Mesenchymal stem cell (in vitro differentiated cells and primary cell): ENCODE measurements around the gene C11orf58.

Experiments
- DNase-seq: peaks from one replicate; pipeline ENCODE4 v3.0.0-alpha.2; 2013
- H2AFZ ChIP-seq: one replicate; pipeline ENCODE4 v1.6.1; 2013; ENCODE audit warnings: low read depth, mild to moderate bottlenecking, control low read depth, inconsistent platforms, low read length, moderate library complexity
- H2AK5ac ChIP-seq: 2 replicates; pipeline ENCODE4 v1.6.1; 2013; ENCODE audit warnings: low read length, moderate library complexity, mild to moderate bottlenecking, inconsistent platforms; ENCODE audit not compliant: severe bottlenecking
- H2BK120ac ChIP-seq: one replicate; pipeline ENCODE4 v1.6.1; 2013; ENCODE audit warnings: low read depth, mild to moderate bottlenecking, inconsistent platforms, low read length, moderate library complexity
- H2BK12ac ChIP-seq, 2 experiments: one replicate each; pipeline ENCODE4 v1.6.1; 2013; ENCODE audit warnings: inconsistent platforms in 2 of 2, low read length in 2 of 2, mild to moderate bottlenecking in 2 of 2, moderate library complexity in 2 of 2, control low read depth in 1 of 2
- H2BK15ac ChIP-seq: one replicate; pipeline ENCODE4 v1.6.1; 2013; ENCODE audit warnings: mild to moderate bottlenecking, low read depth, inconsistent platforms; ENCODE audit not compliant: poor library complexity, severe bottlenecking
- H2BK5ac ChIP-seq: 2 replicates; pipeline ENCODE4 v1.6.1; 2013; ENCODE audit warnings: low read depth, mild to moderate bottlenecking, low read length, control low read depth, inconsistent platforms; ENCODE audit not compliant: poor library complexity, severe bottlenecking
- H3K14ac ChIP-seq, 2 experiments: one replicate each; pipeline ENCODE4 v1.6.1; 2013; ENCODE audit warnings: inconsistent platforms in 2 of 2, low read length in 2 of 2, control low read depth in 1 of 2, mild to moderate bottlenecking in 1 of 2, moderate library complexity in 1 of 2
- H3K18ac ChIP-seq, 2 experiments: one replicate each; pipeline ENCODE4 v1.6.1; 2013; ENCODE audit warnings: inconsistent platforms in 2 of 2, low read length in 2 of 2, control low read depth in 1 of 2, low read depth in 1 of 2, mild to moderate bottlenecking in 1 of 2
- H3K23ac ChIP-seq, 2 experiments: one replicate each; pipeline ENCODE4 v1.6.1; 2013; ENCODE audit warnings: inconsistent platforms in 2 of 2, low read length in 2 of 2, mild to moderate bottlenecking in 2 of 2, moderate library complexity in 2 of 2, control low read depth in 1 of 2
- H3K27ac ChIP-seq: 2 replicates; pipeline ENCODE4 v1.5.1; 2013; ENCODE audit warnings: mild to moderate bottlenecking, moderate library complexity, low read length, control low read depth, inconsistent platforms; ENCODE audit not compliant: poor library complexity, severe bottlenecking
- H3K27me3 ChIP-seq, 2 experiments: 2 replicates each; pipeline versions ENCODE4 v1.6.1 to v1.7.0; 2013; ENCODE audit warnings: low read length in 2 of 2, mild to moderate bottlenecking in 2 of 2, moderate library complexity in 2 of 2, control low read depth in 1 of 2, inconsistent platforms in 1 of 2; ENCODE audit not compliant: control insufficient read depth in 1 of 2, insufficient read depth in 1 of 2
- H3K36me3 ChIP-seq, 2 experiments: 2 replicates each; pipeline versions ENCODE4 v1.6.1 to v1.7.0; 2013; ENCODE audit warnings: low read length in 2 of 2, control low read depth in 1 of 2, inconsistent platforms in 1 of 2, low read depth in 1 of 2, mild to moderate bottlenecking in 1 of 2; ENCODE audit not compliant: insufficient read depth in 2 of 2, control insufficient read depth in 1 of 2
- H3K4ac ChIP-seq, 2 experiments: one replicate each; pipeline ENCODE4 v1.6.1; 2013; ENCODE audit warnings: inconsistent platforms in 2 of 2, low read length in 2 of 2, mild to moderate bottlenecking in 2 of 2, moderate library complexity in 2 of 2, control low read depth in 1 of 2, low read depth in 1 of 2
- H3K4me1 ChIP-seq: 2 replicates; pipeline ENCODE4 v1.6.1; 2013; ENCODE audit warnings: low read depth, low read length, control low read depth; ENCODE audit not compliant: control insufficient read depth, insufficient read depth
- H3K4me2 ChIP-seq: 2 replicates; pipeline ENCODE4 v1.6.1; 2013; ENCODE audit warnings: low read length, mild to moderate bottlenecking, inconsistent platforms; ENCODE audit not compliant: poor library complexity, severe bottlenecking
- H3K4me3 ChIP-seq, 2 experiments: 2 replicates each; pipeline versions ENCODE4 v1.5.1 to v1.7.0; 2013; ENCODE audit warnings: low read length in 2 of 2, mild to moderate bottlenecking in 2 of 2, control low read depth in 1 of 2, low read depth in 1 of 2; ENCODE audit not compliant: insufficient read depth in 1 of 2
- H3K79me1 ChIP-seq: replicated peaks from 2 replicates; pipeline ENCODE4 v1.6.1; 2013; ENCODE audit warnings: mild to moderate bottlenecking, control low read depth, low read length, inconsistent platforms; ENCODE audit not compliant: poor library complexity, severe bottlenecking
- H3K9ac ChIP-seq: 2 replicates; pipeline ENCODE4 v1.7.0; 2013; ENCODE audit warnings: mild to moderate bottlenecking, low read length, moderate library complexity
- H3K9me3 ChIP-seq: 2 replicates; pipeline ENCODE4 v1.7.0; 2013; ENCODE audit warnings: mild to moderate bottlenecking, low read length; ENCODE audit not compliant: control insufficient read depth
- H4K8ac ChIP-seq: one replicate; pipeline ENCODE4 v1.6.1; 2013; ENCODE audit warnings: inconsistent platforms, mild to moderate bottlenecking, low read length, moderate library complexity
- H4K91ac ChIP-seq: one replicate; pipeline ENCODE4 v1.6.1; 2013; ENCODE audit warnings: mild to moderate bottlenecking, low read length, inconsistent platforms
- WGBS: methylation state at CpG from one replicate; pipeline ENCODE4 v1.1.7; 2013; ENCODE audit warnings: mixed read lengths; 5-methylcytosine and 5-hydroxymethylcytosine counted together

Gene C11orf58

GRCh38 chr11:16792426-16792825, 54.0 kb downstream of the C11orf58 start:
- Histone ChIP-seq H3K27ac (no peak overlapping the region), H3K4me2 (no peak overlapping the region), H3K18ac (no peak overlapping the region), H2BK15ac (no peak overlapping the region), H3K14ac (no peak overlapping the region), H3K27me3 (no peaks in the 10 kb centered on the region), H3K36me3 (peaks cover 0 to 27% of the 10 kb centered on the region in 2 experiments), H2BK12ac (no peak overlapping the region), H3K4me3 (no peak overlapping the region), H3K23ac (no peak overlapping the region), H4K91ac (no peak overlapping the region), H3K79me1 (no peaks in the 10 kb centered on the region), H3K9ac (peak overlapping the region; percentile 79), H3K4me1 (peaks cover 19% of the 10 kb centered on the region), H4K8ac (no peak overlapping the region), H2AFZ (no peak overlapping the region), H2BK120ac (no peak overlapping the region), H2AK5ac (no peak overlapping the region), H3K9me3 (no peaks in the 10 kb centered on the region), H3K4ac (no peak overlapping the region), H2BK5ac (no peak overlapping the region)
- DNase-seq: peak; percentile 22

- H3K27me3 ChIP-seq: no peaks in the 10 kb centered on the region
- H2AK5ac ChIP-seq: no peak overlapping the region
- no peak overlapping the region for H3K23ac ChIP-seq
- H2BK15ac ChIP-seq: no peak overlapping the region
- H3K9me3 ChIP-seq: no peaks in the 10 kb centered on the region
- H3K4me3 ChIP-seq: no peak overlapping the region
- no peak overlapping the region for H3K4ac ChIP-seq
- H2BK12ac ChIP-seq: peak overlapping the region in 1 of 2 experiments; percentile 34
- no peak overlapping the region for H3K4me2 ChIP-seq
- no peak overlapping the region for H2BK5ac ChIP-seq
- H3K14ac ChIP-seq: no peak overlapping the region
- H3K9ac ChIP-seq: no peak overlapping the region
- DNase-seq: no peak
- H4K91ac ChIP-seq: peak overlapping the region; percentile 23
- H3K18ac ChIP-seq: peak overlapping the region in 1 of 2 experiments; percentile 6
- no peak overlapping the region for H2AFZ ChIP-seq
- H3K36me3 ChIP-seq: peaks cover 0 to 27% of the 10 kb centered on the region in 2 experiments
- H2BK120ac ChIP-seq: no peak overlapping the region
- WGBS: 98% methylated on average over 3 of the region's 3 CpGs
- H3K27ac ChIP-seq: no peak overlapping the region
- no peaks in the 10 kb centered on the region for H3K79me1 ChIP-seq
- H4K8ac ChIP-seq: no peak overlapping the region
- H3K4me1 ChIP-seq: peaks cover 18% of the 10 kb centered on the region
These were observed 54.6 kb downstream of the C11orf58 start for GRCh38 chr11:16793009-16793408.

- Histone ChIP-seq H3K18ac (peak overlapping the region in 1 of 2 experiments; percentile 6), H4K8ac (no peak overlapping the region), H2AK5ac (no peak overlapping the region), H2BK12ac (no peak overlapping the region), H3K4me2 (no peak overlapping the region), H3K14ac (no peak overlapping the region), H4K91ac (no peak overlapping the region), H3K4ac (no peak overlapping the region), H3K4me1 (peaks cover 17% of the 10 kb centered on the region), H3K27me3 (no peaks in the 10 kb centered on the region), H2AFZ (no peak overlapping the region), H2BK15ac (no peak overlapping the region), H3K27ac (no peak overlapping the region), H3K79me1 (no peaks in the 10 kb centered on the region), H2BK120ac (no peak overlapping the region), H3K9me3 (no peaks in the 10 kb centered on the region), H3K4me3 (no peak overlapping the region), H3K23ac (no peak overlapping the region), H3K36me3 (peaks cover 0 to 27% of the 10 kb centered on the region in 2 experiments), H2BK5ac (no peak overlapping the region), H3K9ac (no peak overlapping the region)
- WGBS: 92% methylated on average over 3 of the region's 3 CpGs
- no peak for DNase-seq
These were observed 55.1 kb downstream of the C11orf58 start for GRCh38 chr11:16793511-16793910.

- H3K9ac ChIP-seq: no peak overlapping the region
- no peak overlapping the region for H3K4ac ChIP-seq
- no peak overlapping the region for H2AK5ac ChIP-seq
- no peak overlapping the region for H3K14ac ChIP-seq
- peak overlapping the region in 1 of 2 experiments; percentile 12 for H2BK12ac ChIP-seq
- H3K27ac ChIP-seq: no peak overlapping the region
- no peak overlapping the region for H2BK15ac ChIP-seq
- no peak for DNase-seq
- no peak overlapping the region for H3K23ac ChIP-seq
- no peak overlapping the region for H3K4me3 ChIP-seq
- no peak overlapping the region for H3K18ac ChIP-seq
- H3K4me1 ChIP-seq: peaks cover 11% of the 10 kb centered on the region
- no peak overlapping the region for H2BK120ac ChIP-seq
- 93% methylated on average over 15 of the region's 17 CpGs for WGBS
- H2AFZ ChIP-seq: no peak overlapping the region
- H4K8ac ChIP-seq: no peak overlapping the region
- H3K79me1 ChIP-seq: no peaks in the 10 kb centered on the region
- H3K4me2 ChIP-seq: no peak overlapping the region
- no peaks in the 10 kb centered on the region for H3K27me3 ChIP-seq
- no peak overlapping the region for H4K91ac ChIP-seq
- no peak overlapping the region for H2BK5ac ChIP-seq
- peaks cover 0 to 20% of the 10 kb centered on the region in 2 experiments for H3K36me3 ChIP-seq
- no peaks in the 10 kb centered on the region for H3K9me3 ChIP-seq
These were observed 55.8 kb downstream of the C11orf58 start for GRCh38 chr11:16794047-16794818.
